HL-60 (cell line): ENCODE results near the gene C1QC.

ENCODE experiments used
- DNase-seq, 2 experiments: peaks; one replicate each; pipeline ENCODE4 v3.0.0-alpha.2; 2010 to 2020; ENCODE audit warnings: low read depth in 1 of 2, low spot score in 1 of 2
- H3K27ac ChIP-seq: fragments of 250-450 bp; sonication (Bioruptor Pico); replicated peaks from 2 replicates; pipeline ENCODE4 v1.5.1; 2020; ENCODE audit warnings: mild to moderate bottlenecking, moderate library complexity
- H3K27me3 ChIP-seq: fragments of 250-450 bp; sonication (Bioruptor Pico); 2 replicates; pipeline ENCODE4 v1.5.1; 2021; ENCODE audit warnings: mild to moderate bottlenecking, moderate library complexity; ENCODE audit not compliant: insufficient read depth, poor library complexity, severe bottlenecking
- H3K4me3 ChIP-seq: replicated peaks from 2 replicates; pipeline ENCODE4 v1.5.1; 2011; ENCODE audit warnings: mild to moderate bottlenecking, control low read depth, low read length; ENCODE audit not compliant: insufficient read depth
- CTCF ChIP-seq: IDR thresholded peaks from one replicate; pipeline ENCODE4 v1.5.1; 2011; ENCODE audit warnings: low read length, control low read depth, inconsistent platforms; ENCODE audit not compliant: insufficient read depth
- GABPA ChIP-seq: IDR thresholded peaks from 2 replicates; pipeline ENCODE4 v1.6.1; 2012; ENCODE audit warnings: low read depth
- POLR2AphosphoS5 ChIP-seq: IDR thresholded peaks from 2 replicates; pipeline ENCODE4 v1.6.1; 2012; ENCODE audit warnings: low read depth
- REST ChIP-seq: IDR thresholded peaks from 2 replicates; pipeline ENCODE4 v1.6.1; 2012; ENCODE audit warnings: low read depth; ENCODE audit not compliant: insufficient replicate concordance
- SPI1 ChIP-seq: IDR thresholded peaks from 2 replicates; pipeline ENCODE4 v1.6.1; 2012; ENCODE audit warnings: low read depth, mild to moderate bottlenecking, borderline replicate concordance
- long read RNA-seq: library from polyadenylated mRNA; unstranded; transcript quantifications from one replicate; pipeline ENCODE4 v2.0.0, GENCODE V29; 2020

The C1QC gene
- long read RNA-seq, partial matches to known transcripts = 0 of 1 reads
- long read RNA-seq, other reads (novel, unspliced or antisense) = 1 of 1 reads

GRCh38 chr1:22643381-22643780 is at the start of gene C1QC:
Gene C1QC, plus strand, starts transcription at chr1:22643633. Its CDS starts 391 bp downstream, at chr1:22644024.
- Histone ChIP-seq H3K4me3 (no peak within 1 kb of the TSS), H3K27me3 (no peaks in the 10 kb centered on the region), H3K27ac (no peak within 1 kb of the TSS)
- TF ChIP-seq POLR2AphosphoS5 = no peak
- TF ChIP-seq GABPA = no peak
- no peak for TF ChIP-seq SPI1
- TF ChIP-seq REST = no peak
- TF ChIP-seq CTCF = no peak
- DNase-seq = no peak

GRCh38 chr1:22594396-22594795 is 49.0 kb upstream of the C1QC start:
- H3K27ac ChIP-seq = no peak overlapping the region
- H3K27me3 ChIP-seq = no peaks in the 10 kb centered on the region
- DNase-seq = no peak
- no peak overlapping the region for H3K4me3 ChIP-seq
- no peak for TF ChIP-seq POLR2AphosphoS5
- TF ChIP-seq CTCF = no peak
- no peak for TF ChIP-seq SPI1
- TF ChIP-seq GABPA = no peak
- no peak for TF ChIP-seq REST

DNA sequence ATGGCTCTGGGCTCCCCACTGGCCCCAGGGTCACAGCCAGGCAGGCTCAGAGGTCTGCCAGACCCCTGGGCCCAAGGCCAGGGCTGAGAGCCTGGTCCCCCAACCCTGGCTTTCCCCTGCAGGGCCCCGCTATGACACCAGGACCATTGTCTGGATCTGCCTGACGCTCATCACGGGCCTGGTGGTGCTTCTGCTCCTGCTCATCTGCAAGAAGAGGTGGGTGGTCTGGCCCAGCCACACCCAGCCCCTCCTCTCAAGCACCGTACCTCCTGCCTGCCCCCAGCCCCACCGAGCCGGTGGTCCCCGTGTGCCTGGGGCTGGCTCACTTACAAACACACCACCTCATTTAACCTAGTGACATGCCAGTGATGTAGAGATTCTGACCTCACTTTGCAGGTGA is 48.3 kb upstream of the C1QC start:
- no peak for DNase-seq
- TF ChIP-seq GABPA = no peak
- no peak for TF ChIP-seq POLR2AphosphoS5
- TF ChIP-seq CTCF = no peak
- TF ChIP-seq SPI1 = no peak
- no peak for TF ChIP-seq REST
- no peak overlapping the region for H3K27ac ChIP-seq
- no peaks in the 10 kb centered on the region for H3K27me3 ChIP-seq
- H3K4me3 ChIP-seq = no peak overlapping the region
